ENCODE results near the gene CCDC51. TPM values are rescaled to one million over a fixed set of nuclear protein-coding genes. Genes with fewer than 3 reads are reported as not detected.

Gene CCDC51
- total RNA-seq, 1 experiment from 2014 or later, result 29.3 TPM

GRCh38 chr3:48405971-48406370, 33.9 kb downstream of the CCDC51 start:
- intact Hi-C loops (cut with micrococcal nuclease), result no loop called here
- ATAC-seq, result no peak
- no TSS peak for BruUV-seq (replicated peaks)
- Histone ChIP-seq H3K4me2 (ENCODE audit: low read length) (no peak overlapping the region), H3K27me3 (ENCODE audit: insufficient read depth, low read length) (no peaks in the 10 kb centered on the region), H3K4me1 (ENCODE audit: control insufficient read depth in 1 of 2, insufficient read depth in 2 of 2, low read length in 2 of 2) (peaks cover 14 to 33% of the 10 kb centered on the region in 2 experiments), H3K9ac (ENCODE audit: low read length) (no peak overlapping the region), H4K20me1 (ENCODE audit: insufficient read depth) (no peaks in the 10 kb centered on the region), H3K27ac (ENCODE audit: low read depth, low read length) (no peak overlapping the region), H3K9me3 (ENCODE audit: control insufficient read depth in 1 of 2, insufficient read depth in 1 of 2, low read depth in 1 of 2, low read length in 2 of 2) (no peaks in the 10 kb centered on the region), H3K36me3 (ENCODE audit: control insufficient read depth in 1 of 2, insufficient read depth in 2 of 2, low read length in 2 of 2) (peaks cover 2 to 3% of the 10 kb centered on the region in 2 experiments; a peak in 2 of 4 replicates), H3K79me2 (ENCODE audit: insufficient read depth, low read length) (no peaks in the 10 kb centered on the region), H3K9me2 (ENCODE audit: insufficient read depth) (no peaks in the 10 kb centered on the region), H3K4me3 (replicated peaks in 1 of 2; ENCODE audit: low read depth in 1 of 2, low read length in 2 of 2) (no peak overlapping the region), H2AFZ (ENCODE audit: low read depth, low read length, poor library complexity, severe bottlenecking) (no peak overlapping the region)
- ChIA-PET RAD21 (ENCODE audit: low non-redundant PET in 1 of 2, low total read pairs in 2 of 2, uncharacterized antibody in 2 of 2, unreplicated experiment in 2 of 2) (no interaction called here), CTCF (interaction anchor here (8.0 kb wide), 1 partner anchor 29 kb away, joined by 386 read pairs; no protein-coding TSS in a partner anchor), POLR2A (no interaction called here)
- TF ChIP-seq SIN3A (IDR thresholded peaks at IDR 0.05; ENCODE audit: low read depth), result no peak
- TF ChIP-seq JUND (IDR thresholded peaks at IDR 0.05), result no peak
- TF ChIP-seq ZBTB33 (IDR thresholded peaks at IDR 0.05; ENCODE audit: extremely low read depth, insufficient replicate concordance, low read length), result no peak
- no peak for TF ChIP-seq RAD21 (IDR thresholded peaks at IDR 0.05; ENCODE audit: low read depth)
- no peak for TF ChIP-seq ZFX (IDR thresholded peaks at IDR 0.05)
- no peak for TF ChIP-seq SRF (IDR thresholded peaks at IDR 0.05; ENCODE audit: low read depth)
- TF ChIP-seq, protein P1, sequence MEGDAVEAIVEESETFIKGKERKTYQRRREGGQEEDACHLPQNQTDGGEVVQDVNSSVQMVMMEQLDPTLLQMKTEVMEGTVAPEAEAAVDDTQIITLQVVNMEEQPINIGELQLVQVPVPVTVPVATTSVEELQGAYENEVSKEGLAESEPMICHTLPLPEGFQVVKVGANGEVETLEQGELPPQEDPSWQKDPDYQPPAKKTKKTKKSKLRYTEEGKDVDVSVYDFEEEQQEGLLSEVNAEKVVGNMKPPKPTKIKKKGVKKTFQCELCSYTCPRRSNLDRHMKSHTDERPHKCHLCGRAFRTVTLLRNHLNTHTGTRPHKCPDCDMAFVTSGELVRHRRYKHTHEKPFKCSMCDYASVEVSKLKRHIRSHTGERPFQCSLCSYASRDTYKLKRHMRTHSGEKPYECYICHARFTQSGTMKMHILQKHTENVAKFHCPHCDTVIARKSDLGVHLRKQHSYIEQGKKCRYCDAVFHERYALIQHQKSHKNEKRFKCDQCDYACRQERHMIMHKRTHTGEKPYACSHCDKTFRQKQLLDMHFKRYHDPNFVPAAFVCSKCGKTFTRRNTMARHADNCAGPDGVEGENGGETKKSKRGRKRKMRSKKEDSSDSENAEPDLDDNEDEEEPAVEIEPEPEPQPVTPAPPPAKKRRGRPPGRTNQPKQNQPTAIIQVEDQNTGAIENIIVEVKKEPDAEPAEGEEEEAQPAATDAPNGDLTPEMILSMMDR (IDR thresholded peaks at IDR 0.05 in 2 of 3, conservative IDR thresholded peaks at IDR 0.05 in 1 of 3; ENCODE audit: borderline replicate concordance in 1 of 3, insufficient read depth in 1 of 3, low read depth in 2 of 3, low read length in 2 of 3), result no peak
- TF ChIP-seq TCF7L2 (IDR thresholded peaks at IDR 0.05; ENCODE audit: borderline replicate concordance, extremely low read depth, insufficient read depth, insufficient read length), result no peak
- TF ChIP-seq MAX (IDR thresholded peaks at IDR 0.05), result no peak
- no peak for TF ChIP-seq ELF1 (IDR thresholded peaks at IDR 0.05; ENCODE audit: borderline replicate concordance, low read depth)
- no peak for TF ChIP-seq EZH2phosphoT487 (IDR thresholded peaks at IDR 0.05; ENCODE audit: borderline replicate concordance)
- no peak for TF ChIP-seq CEBPB (IDR thresholded peaks at IDR 0.05; ENCODE audit: low read depth)
- no peak for TF ChIP-seq FOSL1 (IDR thresholded peaks at IDR 0.05; ENCODE audit: low read depth)
- TF ChIP-seq ATF3 (IDR thresholded peaks at IDR 0.05), result no peak
- no peak for TF ChIP-seq YY1 (IDR thresholded peaks at IDR 0.05; ENCODE audit: extremely low read depth, insufficient replicate concordance, low read depth, low read length)
- no peak for TF ChIP-seq EZH2 (IDR thresholded peaks at IDR 0.05)
- TF ChIP-seq ZNF274 (IDR thresholded peaks at IDR 0.05; ENCODE audit: low read depth, low read length), result no peak
- no peak for DNase-seq (ENCODE audit: low read depth, low spot score)
